NB4 (cell line): Measurements from ENCODE around the gene RIMBP3C.

Experiments used
- CTCF ChIP-seq: IDR thresholded peaks from one replicate; pipeline ENCODE4 v1.5.1; 2012; ENCODE audit warnings: low read depth, low read length
- POLR2A ChIP-seq: IDR thresholded peaks from 2 replicates; pipeline ENCODE4 v1.6.1; 2011; ENCODE audit warnings: mild to moderate bottlenecking; ENCODE audit not compliant: insufficient read length; ENCODE audit errors: extremely low read depth

- TF ChIP-seq POLR2A (no peak), CTCF (no peak)
Observed at GRCh38 chr22:21585389-21585788, 34.1 kb upstream of the RIMBP3C start.
